GM21360 (cell line): Measurements from ENCODE around the gene DDX52.

ENCODE experiments used
- ATAC-seq: cut with Tn5 transposase; IDR thresholded peaks from one replicate; pipeline ENCODE4 v1.9.1; 2021; ENCODE audit warnings: mild to moderate bottlenecking, moderate library complexity; ENCODE audit not compliant: unreplicated experiment

DDX52 gene

GRCh38 chr17:37598145-37598544 lies 45.1 kb downstream of the DDX52 start:
- no peak for ATAC-seq

GRCh38 chr17:37592291-37592690 lies 51.0 kb downstream of the DDX52 start:
- ATAC-seq, result no peak

DNA sequence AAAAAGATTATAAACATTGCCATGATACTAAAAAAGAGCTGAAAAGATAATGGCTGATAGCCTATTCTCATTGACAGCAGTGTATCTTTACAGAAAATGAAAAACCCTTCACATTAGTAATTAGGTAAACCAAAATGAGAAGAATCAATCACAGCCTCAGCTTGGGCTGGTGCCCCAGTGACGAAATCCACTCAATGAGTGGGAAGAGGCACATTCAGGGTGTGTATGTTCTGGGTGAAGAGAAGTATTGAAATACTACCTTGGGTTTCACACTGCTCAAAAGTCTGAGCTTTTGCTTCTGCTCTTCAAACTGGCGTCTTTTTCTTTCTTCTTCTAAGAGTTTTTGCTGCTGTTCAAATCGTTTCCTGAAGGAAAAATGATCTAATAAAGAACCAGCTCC lies 58.2 kb downstream of the DDX52 start:
- no peak for ATAC-seq

DNA sequence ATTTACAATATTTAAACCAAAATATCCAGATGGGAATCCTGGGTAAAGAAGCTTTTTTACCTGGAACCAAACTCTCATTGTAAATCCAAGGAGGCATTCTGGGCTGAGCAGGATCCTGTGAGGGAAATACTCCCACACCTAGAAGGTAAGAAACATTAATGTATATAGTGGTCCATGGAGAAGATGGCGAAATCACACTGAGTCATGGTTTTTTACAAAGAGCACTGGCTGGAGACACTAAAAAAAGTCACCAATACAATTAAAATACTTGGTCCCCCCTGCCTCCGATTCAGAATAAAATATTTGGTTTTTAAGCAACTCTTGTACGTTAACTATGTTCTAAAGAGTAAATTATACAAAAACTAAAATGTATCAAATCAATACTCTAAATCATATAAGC lies 67.0 kb downstream of the DDX52 start:
- no peak for ATAC-seq

DNA sequence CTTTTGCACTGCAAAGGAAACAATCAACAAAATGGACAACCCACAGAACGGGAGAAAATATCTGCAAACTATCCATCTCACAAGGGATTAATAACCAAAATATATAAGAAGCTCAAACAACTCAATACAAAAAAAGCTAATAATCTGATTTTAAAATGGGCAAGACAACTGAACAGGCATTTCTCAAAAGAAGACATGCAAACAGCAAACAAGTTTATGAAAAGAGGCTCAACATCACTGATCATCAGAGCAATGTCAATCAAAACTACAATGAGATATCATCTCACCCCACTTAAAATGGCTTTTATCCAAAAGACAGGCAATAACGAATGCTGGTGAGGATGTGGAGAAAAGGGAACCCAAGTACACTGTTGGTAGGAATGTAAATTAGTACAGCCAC lies 68.8 kb downstream of the DDX52 start:
- no peak for ATAC-seq

- no peak for ATAC-seq
These were observed 71.6 kb downstream of the DDX52 start for GRCh38 chr17:37571674-37572073.

- no peak for ATAC-seq
These were observed 72.6 kb downstream of the DDX52 start for GRCh38 chr17:37570527-37571093.

DNA sequence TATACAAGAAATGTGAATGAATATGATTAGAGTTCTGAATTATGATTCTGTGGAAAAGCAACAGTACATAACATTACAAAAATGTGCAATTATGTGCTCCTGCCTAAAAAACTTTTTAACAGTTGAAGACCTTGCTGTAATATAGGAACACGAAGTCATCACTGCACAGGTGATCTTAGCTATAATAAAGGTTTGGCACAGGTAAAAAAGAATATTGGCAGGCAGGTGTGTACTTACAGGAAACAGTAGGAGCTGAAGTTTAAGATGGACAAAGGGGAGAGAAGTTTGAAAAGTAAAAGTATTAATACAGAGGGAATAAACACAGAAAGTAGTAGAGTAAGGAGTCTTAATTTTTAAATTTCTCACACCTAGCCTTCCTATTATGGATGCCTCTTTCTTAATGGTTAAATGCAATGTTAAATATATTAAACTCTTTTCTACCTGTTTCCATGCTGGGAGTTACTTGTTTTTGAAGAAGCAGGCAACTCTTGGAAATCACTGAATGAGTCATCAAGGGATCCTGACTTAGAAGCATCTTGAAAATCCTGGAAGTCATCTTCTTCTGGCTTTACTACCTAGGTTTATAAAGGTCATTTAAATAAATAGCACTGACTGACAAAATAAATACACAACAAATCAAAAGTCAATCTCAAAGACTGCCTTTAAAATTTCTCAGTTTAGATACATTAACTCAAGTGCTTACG lies 74.7 kb downstream of the DDX52 start:
- ATAC-seq, result no peak

DNA sequence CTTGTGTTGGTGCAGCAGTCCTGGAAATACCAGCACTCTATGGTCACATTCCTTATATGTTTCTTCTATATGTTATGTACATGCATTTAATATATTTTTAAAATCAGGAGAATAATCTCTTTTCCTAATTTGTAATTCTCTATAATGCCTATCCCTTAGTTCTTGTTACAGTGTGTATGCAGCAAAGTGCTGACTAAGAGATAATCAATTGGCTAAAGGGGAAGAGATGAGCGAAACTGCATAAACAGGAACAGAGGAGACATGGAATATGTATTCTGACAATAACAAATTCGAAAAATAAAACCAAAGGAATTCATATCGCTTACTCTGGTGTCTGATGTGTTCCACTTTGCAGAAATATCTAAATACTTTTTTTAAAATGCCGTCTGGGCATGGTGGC lies 75.7 kb downstream of the DDX52 start:
- no peak for ATAC-seq

DNA sequence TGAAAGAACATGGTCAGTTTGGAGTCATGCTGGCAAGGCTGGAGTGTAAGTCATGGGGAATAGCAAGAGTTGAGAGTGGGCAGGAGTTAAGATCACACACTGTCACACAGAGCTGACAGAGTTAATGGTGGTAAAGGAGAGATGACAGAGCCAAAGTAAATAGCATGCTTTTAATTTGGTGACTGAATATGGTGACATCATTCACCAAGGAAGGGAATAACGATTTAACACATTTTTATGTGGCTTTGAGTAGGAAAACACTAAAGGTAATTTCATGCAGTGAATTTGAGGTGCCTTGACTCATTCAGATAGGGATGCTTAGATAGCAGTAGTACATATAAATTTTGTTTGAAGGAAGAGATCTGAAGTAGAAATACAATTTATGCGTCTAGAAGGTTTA lies 76.1 kb downstream of the DDX52 start:
- ATAC-seq, result no peak

GRCh38 chr17:37564252-37564651 lies 79.0 kb downstream of the DDX52 start:
- ATAC-seq, result no peak

GRCh38 chr17:37562016-37562745 lies 81.1 kb downstream of the DDX52 start:
- no peak for ATAC-seq
